ENCODE results near the gene LBHD2.

- TF ChIP-seq CTCF (IDR thresholded peaks at IDR 0.05) (no peak), POLR2A (IDR thresholded peaks at IDR 0.05) (no peak)
Measured at GRCh38 chr14:103066399-103066798, 17.6 kb upstream of the LBHD2 start.

Measured in thyroid gland (tissue), 4 donors.